SK-N-DZ (cell line): ENCODE data around the gene CPA2.
"Not testable (repeated sequence)": the region's sequence is repeated elsewhere in the genome, so short reads cannot be mapped to it uniquely, and the experiment has no call there.

Source experiments
- DNase-seq: peaks from one replicate; pipeline ENCODE4 v3.0.0-alpha.2; 2015; ENCODE audit warnings: low spot score

CPA2 gene

GRCh38 chr7:130305433-130306042, 38.9 kb downstream of the CPA2 start:
- DNase-seq = peak; percentile 25

GRCh38 chr7:130309986-130310385, 43.3 kb downstream of the CPA2 start:
- DNase-seq = no peak

- no peak for DNase-seq
Observed at GRCh38 chr7:130314305-130314704, 47.6 kb downstream of the CPA2 start.

- DNase-seq = no peak
Observed at GRCh38 chr7:130319541-130319940, 52.9 kb downstream of the CPA2 start.

GRCh38 chr7:130321542-130322229, 55.0 kb downstream of the CPA2 start:
- not testable (repeated sequence) for DNase-seq

GRCh38 chr7:130322615-130323014, 56.0 kb downstream of the CPA2 start:
- no peak for DNase-seq

GRCh38 chr7:130324306-130324943, 57.8 kb downstream of the CPA2 start:
- DNase-seq = peak; percentile 13

- no peak for DNase-seq
Observed at GRCh38 chr7:130329681-130330080, 63.0 kb downstream of the CPA2 start.

GRCh38 chr7:130332259-130333053, 65.8 kb downstream of the CPA2 start:
- no peak for DNase-seq

- no peak for DNase-seq
Observed at GRCh38 chr7:130333832-130334231, 67.2 kb downstream of the CPA2 start.

GRCh38 chr7:130334274-130334673, 67.6 kb downstream of the CPA2 start:
- no peak for DNase-seq

- DNase-seq = no peak
Observed at GRCh38 chr7:130337410-130337971, 70.8 kb downstream of the CPA2 start.

GRCh38 chr7:130338233-130338632, 71.6 kb downstream of the CPA2 start:
- no peak for DNase-seq
